HL-60 (cell line): ENCODE results near the gene NELFB.

ENCODE experiments used
- DNase-seq, 2 experiments: peaks; one replicate each; pipeline ENCODE4 v3.0.0-alpha.2; 2010 to 2020; ENCODE audit warnings: low read depth in 1 of 2, low spot score in 1 of 2
- H3K27ac ChIP-seq: fragments of 250-450 bp; sonication (Bioruptor Pico); replicated peaks from 2 replicates; pipeline ENCODE4 v1.5.1; 2020; ENCODE audit warnings: mild to moderate bottlenecking, moderate library complexity
- H3K27me3 ChIP-seq: fragments of 250-450 bp; sonication (Bioruptor Pico); 2 replicates; pipeline ENCODE4 v1.5.1; 2021; ENCODE audit warnings: mild to moderate bottlenecking, moderate library complexity; ENCODE audit not compliant: insufficient read depth, poor library complexity, severe bottlenecking
- H3K4me3 ChIP-seq: replicated peaks from 2 replicates; pipeline ENCODE4 v1.5.1; 2011; ENCODE audit warnings: mild to moderate bottlenecking, control low read depth, low read length; ENCODE audit not compliant: insufficient read depth
- CTCF ChIP-seq: IDR thresholded peaks from one replicate; pipeline ENCODE4 v1.5.1; 2011; ENCODE audit warnings: low read length, control low read depth, inconsistent platforms; ENCODE audit not compliant: insufficient read depth
- GABPA ChIP-seq: IDR thresholded peaks from 2 replicates; pipeline ENCODE4 v1.6.1; 2012; ENCODE audit warnings: low read depth
- POLR2AphosphoS5 ChIP-seq: IDR thresholded peaks from 2 replicates; pipeline ENCODE4 v1.6.1; 2012; ENCODE audit warnings: low read depth
- SPI1 ChIP-seq: IDR thresholded peaks from 2 replicates; pipeline ENCODE4 v1.6.1; 2012; ENCODE audit warnings: low read depth, mild to moderate bottlenecking, borderline replicate concordance
- TF ChIP-seq, protein P1 (sequence below): IDR thresholded peaks from 2 replicates; pipeline ENCODE4 v1.6.1; 2012; ENCODE audit warnings: low read depth; ENCODE audit not compliant: insufficient replicate concordance

Gene NELFB

DNA sequence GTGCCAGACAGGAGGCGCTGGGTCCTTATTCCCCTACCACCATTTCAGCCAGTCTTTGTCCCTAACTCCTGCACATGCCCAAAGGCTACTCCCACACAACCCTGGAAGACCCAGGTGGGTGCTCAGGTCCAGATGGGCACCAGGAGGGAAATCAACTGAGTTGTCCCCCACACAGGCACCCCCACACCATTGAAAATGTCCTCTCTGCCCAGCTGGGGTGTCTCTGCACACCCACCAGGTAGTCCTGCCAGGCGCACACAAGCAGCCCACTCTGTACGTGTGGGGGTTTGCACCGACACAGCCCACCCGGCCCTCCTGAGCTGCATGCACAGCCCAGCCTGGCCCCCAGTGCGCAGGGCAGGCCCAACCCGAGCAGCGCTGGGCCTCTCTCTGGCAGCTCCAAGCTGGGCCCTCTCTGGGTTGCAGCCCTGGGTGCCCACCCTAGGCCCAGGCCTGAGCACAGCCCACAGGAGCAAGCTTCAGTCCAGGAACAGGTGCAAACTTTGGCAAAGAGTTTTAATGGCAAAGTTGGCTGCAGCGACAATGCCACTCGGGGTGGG, 35.3 kb upstream of the NELFB start:
- Histone ChIP-seq H3K4me3 (no peak overlapping the region), H3K27me3 (no peaks in the 10 kb centered on the region), H3K27ac (no peak overlapping the region)
- TF ChIP-seq CTCF (no peak), SPI1 (no peak), GABPA (no peak), POLR2AphosphoS5 (no peak)
- TF ChIP-seq, protein P1, sequence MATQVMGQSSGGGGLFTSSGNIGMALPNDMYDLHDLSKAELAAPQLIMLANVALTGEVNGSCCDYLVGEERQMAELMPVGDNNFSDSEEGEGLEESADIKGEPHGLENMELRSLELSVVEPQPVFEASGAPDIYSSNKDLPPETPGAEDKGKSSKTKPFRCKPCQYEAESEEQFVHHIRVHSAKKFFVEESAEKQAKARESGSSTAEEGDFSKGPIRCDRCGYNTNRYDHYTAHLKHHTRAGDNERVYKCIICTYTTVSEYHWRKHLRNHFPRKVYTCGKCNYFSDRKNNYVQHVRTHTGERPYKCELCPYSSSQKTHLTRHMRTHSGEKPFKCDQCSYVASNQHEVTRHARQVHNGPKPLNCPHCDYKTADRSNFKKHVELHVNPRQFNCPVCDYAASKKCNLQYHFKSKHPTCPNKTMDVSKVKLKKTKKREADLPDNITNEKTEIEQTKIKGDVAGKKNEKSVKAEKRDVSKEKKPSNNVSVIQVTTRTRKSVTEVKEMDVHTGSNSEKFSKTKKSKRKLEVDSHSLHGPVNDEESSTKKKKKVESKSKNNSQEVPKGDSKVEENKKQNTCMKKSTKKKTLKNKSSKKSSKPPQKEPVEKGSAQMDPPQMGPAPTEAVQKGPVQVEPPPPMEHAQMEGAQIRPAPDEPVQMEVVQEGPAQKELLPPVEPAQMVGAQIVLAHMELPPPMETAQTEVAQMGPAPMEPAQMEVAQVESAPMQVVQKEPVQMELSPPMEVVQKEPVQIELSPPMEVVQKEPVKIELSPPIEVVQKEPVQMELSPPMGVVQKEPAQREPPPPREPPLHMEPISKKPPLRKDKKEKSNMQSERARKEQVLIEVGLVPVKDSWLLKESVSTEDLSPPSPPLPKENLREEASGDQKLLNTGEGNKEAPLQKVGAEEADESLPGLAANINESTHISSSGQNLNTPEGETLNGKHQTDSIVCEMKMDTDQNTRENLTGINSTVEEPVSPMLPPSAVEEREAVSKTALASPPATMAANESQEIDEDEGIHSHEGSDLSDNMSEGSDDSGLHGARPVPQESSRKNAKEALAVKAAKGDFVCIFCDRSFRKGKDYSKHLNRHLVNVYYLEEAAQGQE = no peak
- DNase-seq = no peak

DNA sequence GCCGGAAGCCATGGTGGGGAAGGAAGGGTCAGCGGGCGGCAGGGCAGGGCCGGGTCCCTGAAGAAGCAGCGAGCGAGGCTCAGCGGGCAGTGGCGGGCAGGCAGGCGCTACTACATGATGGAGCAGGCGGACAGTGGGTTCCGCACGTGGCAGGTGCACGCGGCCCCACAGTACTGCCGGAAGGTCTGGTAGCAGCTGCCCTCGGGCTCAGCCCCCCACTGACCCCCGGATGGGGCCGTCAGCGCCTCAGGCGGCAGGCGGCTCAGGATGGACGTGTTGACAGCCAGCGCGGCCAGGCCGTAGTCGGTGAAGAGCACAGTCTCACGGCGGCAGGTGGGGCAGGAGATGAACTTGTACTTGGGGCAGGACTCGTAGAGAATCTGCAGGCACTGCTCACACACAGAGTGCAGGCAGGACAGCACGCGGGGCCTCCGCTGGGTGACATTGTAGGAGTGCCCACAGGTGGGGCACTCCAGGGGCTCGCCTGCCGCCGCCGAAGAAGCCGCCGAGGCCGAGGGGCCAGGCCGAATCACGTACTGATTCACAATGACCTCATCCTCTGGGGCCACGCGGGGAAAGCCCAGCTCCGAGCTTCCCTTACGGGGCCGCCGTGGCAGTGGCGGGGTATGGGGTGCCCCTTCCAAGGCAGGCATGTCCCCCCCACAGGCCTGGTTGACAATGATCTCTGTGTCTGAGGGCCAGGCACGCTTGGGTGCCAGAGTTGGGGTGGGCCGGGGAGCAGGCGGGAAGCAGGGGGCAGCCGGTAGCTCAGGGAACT, 34.6 kb upstream of the NELFB start:
- Histone ChIP-seq H3K27ac (no peak overlapping the region), H3K27me3 (no peaks in the 10 kb centered on the region), H3K4me3 (no peak overlapping the region)
- TF ChIP-seq POLR2AphosphoS5 = no peak
- TF ChIP-seq, protein P1 = no peak
- TF ChIP-seq SPI1 = no peak
- no peak for TF ChIP-seq GABPA
- TF ChIP-seq CTCF = no peak
- DNase-seq = no peak

DNA sequence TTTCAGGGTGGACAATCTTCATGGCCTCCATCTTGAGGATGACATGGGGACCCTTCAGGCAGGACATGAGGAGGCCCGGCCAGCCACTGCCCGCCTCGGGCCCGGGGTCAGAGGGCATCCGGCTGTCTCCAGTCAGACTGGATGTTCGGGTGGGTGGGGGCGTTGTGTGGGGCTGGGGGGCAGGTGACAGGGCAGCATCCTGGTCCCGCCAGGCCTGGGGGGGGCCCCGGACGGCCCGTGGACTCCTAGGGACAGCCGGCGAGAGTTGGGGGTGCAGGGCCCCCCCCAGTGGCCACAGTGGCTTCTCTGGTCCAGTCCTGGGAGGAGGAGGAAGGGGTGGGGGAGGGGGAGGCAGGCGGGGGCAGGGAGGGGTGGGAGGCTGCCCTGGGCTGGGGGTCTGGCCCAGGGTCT, 34.0 kb upstream of the NELFB start:
- no peaks in the 10 kb centered on the region for H3K27me3 ChIP-seq
- DNase-seq = no peak
- no peak overlapping the region for H3K4me3 ChIP-seq
- H3K27ac ChIP-seq = no peak overlapping the region
- TF ChIP-seq POLR2AphosphoS5 = no peak
- TF ChIP-seq, protein P1 = no peak
